Lung (tissue), 12 donors: ENCODE measurements around the gene CSF1R. TPM values are rescaled to one million over a fixed set of nuclear protein-coding genes. Genes with fewer than 3 reads are reported as not detected.
A peak's percentile ranks its signal among the peaks of the same experiment; 100 is the strongest.

Experiments used
- ATAC-seq: fragments of 200-7000 bp; cut with Tn5 transposase; one replicate; pipeline ENCODE4 v1.9.1; 2020; ENCODE audit warnings: moderate number of reproducible peaks; ENCODE audit not compliant: insufficient read depth, low FRiP score
- DNase-seq, 3 donors: peaks; one replicate each; pipeline ENCODE4 v3.0.0-alpha.2; 2013 to 2017
- H3K27ac ChIP-seq, 2 donors: one replicate each; pipeline ENCODE4 v1.5.1; 2013; ENCODE audit warnings: mild to moderate bottlenecking in 2 of 2, moderate library complexity in 2 of 2, control low read depth in 1 of 2, inconsistent platforms in 1 of 2, low read depth in 1 of 2, low read length in 1 of 2
- H3K27me3 ChIP-seq, 3 donors: one replicate each; pipeline ENCODE4 v1.5.1; 2013; ENCODE audit warnings: low read length in 2 of 3; ENCODE audit not compliant: control insufficient read depth in 3 of 3, insufficient read depth in 3 of 3
- H3K36me3 ChIP-seq, 4 donors: one replicate each; pipeline ENCODE4 v1.5.1; 2013; ENCODE audit warnings: low read length in 4 of 4, mild to moderate bottlenecking in 1 of 4, moderate library complexity in 1 of 4; ENCODE audit not compliant: control insufficient read depth in 4 of 4, insufficient read depth in 4 of 4
- H3K4me1 ChIP-seq, 5 donors: one replicate each; pipeline ENCODE4 v1.5.1; 2013; ENCODE audit warnings: low read length in 5 of 5, mild to moderate bottlenecking in 2 of 5, moderate library complexity in 1 of 5; ENCODE audit not compliant: control insufficient read depth in 5 of 5, insufficient read depth in 5 of 5
- H3K4me3 ChIP-seq: one replicate; pipeline ENCODE4 v1.5.1; 2013; ENCODE audit warnings: mild to moderate bottlenecking, control low read depth, moderate library complexity
- H3K9ac ChIP-seq, 2 donors: one replicate each; pipeline ENCODE4 v1.5.1; 2013; ENCODE audit warnings: low read length in 2 of 2, control low read depth in 1 of 2; ENCODE audit not compliant: insufficient read depth in 1 of 2
- H3K9me3 ChIP-seq, 4 donors: one replicate each; pipeline ENCODE4 v1.5.1; 2013; ENCODE audit warnings: low read length in 3 of 4, mild to moderate bottlenecking in 1 of 4, moderate library complexity in 1 of 4; ENCODE audit not compliant: control insufficient read depth in 4 of 4, insufficient read depth in 3 of 4
- CTCF ChIP-seq: IDR thresholded peaks from 2 replicates; pipeline ENCODE4 v1.5.1; 2012; ENCODE audit warnings: mild to moderate bottlenecking; ENCODE audit errors: control extremely low read depth, extremely low read depth
- WGBS, 2 donors: extraction: QIAGEN DNeasy Blood & Tissue Kit; methylation state at CpG; one replicate each; pipeline ENCODE4 v1.1.7; 2013; 5-methylcytosine and 5-hydroxymethylcytosine counted together
- polyA plus RNA-seq, 2 donors: library from polyadenylated mRNA; stranded (reverse); fragments of 200-250 nt; gene quantifications; one replicate each; pipeline ENCODE4 v1.2.1, GENCODE V29; 2013
- total RNA-seq, 2 donors: library from RNA; depleted of rRNA in 1 of 2; stranded (reverse); fragments of >200 nt in 1 of 2; gene quantifications; one replicate each; pipeline ENCODE4 v1.2.1, GENCODE V29; 2014 to 2021
- donor health status: control.
- donor health status: control.
- donor health status: Bipolar disorder and iron deficiency.
- donor health status: healthy.
- donor health status: DM: yes; HTN: yes; CAD: no.

The CSF1R gene
- total and polyA plus RNA-seq, 4 donors: 13.0 to 65.0 (median 40.7) TPM

- H3K9me3 ChIP-seq: no peaks in the 10 kb centered on the region
- no peak for TF ChIP-seq CTCF
- ATAC-seq: no peak
- WGBS, 2 donors: 81 to 83% methylated on average over 4 of the region's 4 CpGs
- H3K27ac ChIP-seq: no peak overlapping the region
- no peak overlapping the region for H3K9ac ChIP-seq
- peaks cover 0 to 21% (median 0%) of the 10 kb centered on the region in 5 donors for H3K4me1 ChIP-seq
- H3K4me3 ChIP-seq: no peak overlapping the region
- H3K27me3 ChIP-seq: no peaks in the 10 kb centered on the region
- no peak for DNase-seq
- H3K36me3 ChIP-seq: peaks cover 0 to 52% (median 24%) of the 10 kb centered on the region in 4 donors
Measured at GRCh38 chr5:150131461-150131860, 45.1 kb upstream of the CSF1R start.

- DNase-seq (no peak), ATAC-seq (no peak)
- H3K36me3 ChIP-seq: peaks cover 0 to 55% (median 26%) of the 10 kb centered on the region in 4 donors
- no peak for TF ChIP-seq CTCF
- no peaks in the 10 kb centered on the region for H3K9me3 ChIP-seq
- H3K27ac ChIP-seq: no peak overlapping the region
- WGBS, 2 donors: 81 to 93% methylated on average over 8 of the region's 8 CpGs
- H3K4me1 ChIP-seq: peaks cover 0 to 12% (median 0%) of the 10 kb centered on the region in 5 donors
- H3K9ac ChIP-seq: no peak overlapping the region
- no peaks in the 10 kb centered on the region for H3K27me3 ChIP-seq
- H3K4me3 ChIP-seq: no peak overlapping the region
Measured at GRCh38 chr5:150130493-150130922, 44.2 kb upstream of the CSF1R start.

GRCh38 chr5:150129813-150130492 is 43.6 kb upstream of the CSF1R start:
- ATAC-seq: no peak
- 40 to 51% methylated on average over 25 of the region's 25 CpGs for WGBS, 2 donors
- DNase-seq: peak; percentile 78 to 81 (median 81)
- no peak overlapping the region for H3K9ac ChIP-seq
- H3K9me3 ChIP-seq: no peaks in the 10 kb centered on the region
- no peak overlapping the region for H3K4me3 ChIP-seq
- peak; percentile 81 for TF ChIP-seq CTCF
- H3K36me3 ChIP-seq: peaks cover 0 to 60% (median 28%) of the 10 kb centered on the region in 4 donors
- no peaks in the 10 kb centered on the region for H3K27me3 ChIP-seq
- peaks cover 0 to 12% (median 0%) of the 10 kb centered on the region in 5 donors for H3K4me1 ChIP-seq
- no peak overlapping the region for H3K27ac ChIP-seq
